Endodermal cell (in vitro differentiated cells): Measurements from ENCODE around the gene DOK7. TPM values are rescaled to one million over a fixed set of nuclear protein-coding genes. Genes with fewer than 3 reads are reported as not detected.

Source experiments
- DNase-seq: peaks from one replicate; pipeline ENCODE4 v3.0.0-alpha.2; 2017
- H3K27ac ChIP-seq: 2 replicates; pipeline ENCODE4 v1.5.1; 2013; ENCODE audit warnings: mild to moderate bottlenecking, low read depth, low read length, moderate library complexity
- H3K27me3 ChIP-seq: 2 replicates; pipeline ENCODE4 v1.6.1; 2013; ENCODE audit warnings: mild to moderate bottlenecking, low read length, moderate library complexity; ENCODE audit not compliant: insufficient read depth, control insufficient read depth, poor library complexity, severe bottlenecking
- H3K36me3 ChIP-seq: 2 replicates; pipeline ENCODE4 v1.7.0; 2013; ENCODE audit warnings: mild to moderate bottlenecking, low read length, moderate library complexity; ENCODE audit not compliant: control insufficient read depth, insufficient read depth
- H3K4me1 ChIP-seq: one replicate; pipeline ENCODE4 v1.7.0; 2013; ENCODE audit warnings: low read length; ENCODE audit not compliant: control insufficient read depth, insufficient read depth
- H3K4me3 ChIP-seq: 2 replicates; pipeline ENCODE4 v1.5.1; 2013; ENCODE audit warnings: mild to moderate bottlenecking, low read length, moderate library complexity
- H3K9ac ChIP-seq: 2 replicates; pipeline ENCODE4 v1.6.1; 2013; ENCODE audit warnings: mild to moderate bottlenecking, low read length, moderate library complexity; ENCODE audit not compliant: poor library complexity, severe bottlenecking; ENCODE audit errors: extremely low read depth
- H3K9me3 ChIP-seq: 2 replicates; pipeline ENCODE4 v1.6.1; 2013; ENCODE audit warnings: mild to moderate bottlenecking, low read length, moderate library complexity; ENCODE audit not compliant: control insufficient read depth
- H3K27ac Mint-ChIP-seq: 2 replicates; pipeline ENCODE4 v1.8.0; 2020; ENCODE audit warnings: mixed read lengths
- H3K27me3 Mint-ChIP-seq: 2 replicates; pipeline ENCODE4 v1.8.0; 2021; ENCODE audit warnings: mild to moderate bottlenecking, mixed read lengths; ENCODE audit not compliant: insufficient read depth
- H3K36me3 Mint-ChIP-seq: 2 replicates; pipeline ENCODE4 v1.8.0; 2020; ENCODE audit warnings: low read depth, mixed read lengths
- H3K4me1 Mint-ChIP-seq: 2 replicates; pipeline ENCODE4 v1.8.0; 2020; ENCODE audit warnings: mixed read lengths
- H3K4me3 Mint-ChIP-seq: 2 replicates; pipeline ENCODE4 v1.8.0; 2020; ENCODE audit warnings: mild to moderate bottlenecking, moderate library complexity, mixed read lengths
- H3K9me3 Mint-ChIP-seq: 2 replicates; pipeline ENCODE4 v1.8.0; 2020; ENCODE audit warnings: mild to moderate bottlenecking, mixed read lengths
- CTCF ChIP-seq: fragments of 200-600 bp; sonication (generic); conservative IDR thresholded peaks from 2 replicates; pipeline ENCODE4 v1.5.0; 2021; ENCODE audit warnings: antibody characterized with exemption, mild to moderate bottlenecking
- WGBS, 2 experiments: methylation state at CpG; one replicate each; pipeline versions ENCODE4 v1.1.5 to v1.1.7; 2013; ENCODE audit warnings: missing lambda C conversion rate in 2 of 2, mixed read lengths in 1 of 2; ENCODE audit not compliant: insufficient coverage in 1 of 2, insufficient read length in 1 of 2; 5-methylcytosine and 5-hydroxymethylcytosine counted together
- long read RNA-seq, 4 experiments: library from polyadenylated mRNA in 2 of 4; library from RNA in 1 of 4; library from capped mRNA in 1 of 4; stranded (forward) in 3 of 4; unstranded in 1 of 4; transcript quantifications; one replicate each; pipeline ENCODE4 v2.0.0, GENCODE V29; 2020 to 2021; ENCODE audit warnings: inconsistent platforms in 1 of 4
- polyA plus RNA-seq, 2 experiments: library from polyadenylated mRNA; stranded (reverse); fragments of 50-300 nt; gene quantifications; one replicate each; pipeline ENCODE4 v1.2.3, GENCODE V29; 2013
- total RNA-seq, 2 donors: library from RNA; stranded (reverse); fragmentation: NEBNext Ultra II Directional in 1 of 2; extraction: Animal tissue kit (Norgen Biotek cat#: 25700) in 1 of 2; gene quantifications; 2 replicates in 1 of 2; 3 replicates in 1 of 2; pipeline ENCODE4 v1.2.1, GENCODE V29; 2021

The DOK7 gene
- total RNA-seq: 1 to 10 TPM in 1 of 2 donors, under 1 TPM in 1; 0.38 to 1.3 TPM
- 0.46 TPM for polyA plus RNA-seq (2013, experiment 1 of 2)
- 1.0 TPM for polyA plus RNA-seq (2013, experiment 2 of 2)
- long read RNA-seq, experiment 1: 0 reads
- long read RNA-seq, experiment 2: 0 reads
- long read RNA-seq, experiment 3, partial matches to known transcripts: 0 of 8 reads
- long read RNA-seq, experiment 3, other reads (novel, unspliced or antisense): 4 of 8 reads
- long read RNA-seq, experiment 4: 0 reads

GRCh38 chr4:3462790-3463415 is at the start of gene DOK7:
DOK7 (plus strand) TSS chr4:3463306; CDS start chr4:3463376, 70 bp downstream.
- TF ChIP-seq CTCF: no peak
- H3K9me3 Mint-ChIP-seq: peaks cover 3% of the 10 kb centered on the region
- WGBS, 2 experiments: 17 to 37% methylated on average over 5 to 44 of the region's 44 CpGs
- H3K4me1 Mint-ChIP-seq: no peaks in the 10 kb centered on the region
- DNase-seq: peak; percentile 81
- H3K36me3 Mint-ChIP-seq: no peaks in the 10 kb centered on the region
- H3K27me3 ChIP-seq: peaks cover 33% of the 10 kb centered on the region
- no peak within 1 kb of the TSS for H3K9ac ChIP-seq
- no peaks in the 10 kb centered on the region for H3K9me3 ChIP-seq
- no peaks in the 10 kb centered on the region for H3K4me1 ChIP-seq
- H3K27me3 Mint-ChIP-seq: peaks cover 41% of the 10 kb centered on the region
- peak within 1 kb of the TSS; percentile 27 for H3K4me3 Mint-ChIP-seq
- no peak within 1 kb of the TSS for H3K4me3 ChIP-seq
- H3K27ac ChIP-seq: no peak within 1 kb of the TSS
- no peaks in the 10 kb centered on the region for H3K36me3 ChIP-seq
- H3K27ac Mint-ChIP-seq: no peak within 1 kb of the TSS

GRCh38 chr4:3413675-3414420 is 49.3 kb upstream of the DOK7 start:
- H3K4me1 ChIP-seq: peaks cover 4% of the 10 kb centered on the region
- no peak overlapping the region for H3K27ac Mint-ChIP-seq
- no peak overlapping the region for H3K9ac ChIP-seq
- no peak overlapping the region for H3K4me3 ChIP-seq
- H3K27ac ChIP-seq: peak overlapping the region; percentile 53
- H3K4me1 Mint-ChIP-seq: peaks cover 15% of the 10 kb centered on the region
- no peaks in the 10 kb centered on the region for H3K9me3 Mint-ChIP-seq
- 93 to 95% methylated on average over 30 to 32 of the region's 32 CpGs for WGBS, 2 experiments
- no peaks in the 10 kb centered on the region for H3K9me3 ChIP-seq
- peaks cover 28% of the 10 kb centered on the region for H3K36me3 Mint-ChIP-seq
- no peak overlapping the region for H3K4me3 Mint-ChIP-seq
- H3K27me3 ChIP-seq: no peaks in the 10 kb centered on the region
- peaks cover 12% of the 10 kb centered on the region for H3K36me3 ChIP-seq
- TF ChIP-seq CTCF: no peak
- no peaks in the 10 kb centered on the region for H3K27me3 Mint-ChIP-seq
- DNase-seq: peak; percentile 47

- H3K4me1 Mint-ChIP-seq: peaks cover 9% of the 10 kb centered on the region
- Histone ChIP-seq H3K4me1 (no peaks in the 10 kb centered on the region), H3K9ac (no peak overlapping the region), H3K27ac (peak overlapping the region; percentile 53), H3K27me3 (no peaks in the 10 kb centered on the region), H3K36me3 (peaks cover 12% of the 10 kb centered on the region), H3K4me3 (no peak overlapping the region), H3K9me3 (no peaks in the 10 kb centered on the region)
- no peaks in the 10 kb centered on the region for H3K9me3 Mint-ChIP-seq
- no peak overlapping the region for H3K27ac Mint-ChIP-seq
- no peaks in the 10 kb centered on the region for H3K27me3 Mint-ChIP-seq
- no peak for TF ChIP-seq CTCF
- no peak overlapping the region for H3K4me3 Mint-ChIP-seq
- peaks cover 28% of the 10 kb centered on the region for H3K36me3 Mint-ChIP-seq
- WGBS, 2 experiments: 92 to 93% methylated on average over 12 to 37 of the region's 37 CpGs
- DNase-seq: peak; percentile 20
These were observed 48.5 kb upstream of the DOK7 start for GRCh38 chr4:3414421-3415279.
